Measurements from ENCODE around the gene MCTP1.

DNA sequence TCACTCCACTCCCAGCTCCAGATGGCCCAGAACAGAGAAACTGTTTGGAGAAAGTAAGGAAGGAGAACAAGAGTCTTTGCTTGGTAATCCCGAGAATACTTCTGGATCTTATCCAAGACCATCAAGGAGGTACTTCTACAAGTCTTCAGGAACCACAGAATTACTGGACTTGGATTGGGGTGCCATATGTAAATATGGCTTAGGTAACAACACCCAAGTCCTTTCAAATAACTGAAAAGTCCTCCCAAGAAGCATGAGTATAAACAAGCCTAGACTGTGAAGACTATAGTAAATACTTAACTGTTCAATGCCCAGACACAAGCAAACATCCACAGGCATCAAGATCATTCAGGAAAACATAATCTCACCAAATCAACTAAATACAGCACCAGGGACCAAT is 170.0 kb downstream of the MCTP1 start:
- TF ChIP-seq GATA2 (IDR thresholded peaks at IDR 0.05; ENCODE audit: low read depth, low read length) (no peak), GATA3 (IDR thresholded peaks at IDR 0.05; ENCODE audit: low read depth, low read length) (no peak)
